ENCODE results near the gene TCF23.
A peak's percentile ranks its signal among the peaks of the same experiment; 100 is the strongest.
"Not testable (repeated sequence)": the region's sequence is repeated elsewhere in the genome, so short reads cannot be mapped to it uniquely, and the experiment has no call there.

Gene TCF23

DNA sequence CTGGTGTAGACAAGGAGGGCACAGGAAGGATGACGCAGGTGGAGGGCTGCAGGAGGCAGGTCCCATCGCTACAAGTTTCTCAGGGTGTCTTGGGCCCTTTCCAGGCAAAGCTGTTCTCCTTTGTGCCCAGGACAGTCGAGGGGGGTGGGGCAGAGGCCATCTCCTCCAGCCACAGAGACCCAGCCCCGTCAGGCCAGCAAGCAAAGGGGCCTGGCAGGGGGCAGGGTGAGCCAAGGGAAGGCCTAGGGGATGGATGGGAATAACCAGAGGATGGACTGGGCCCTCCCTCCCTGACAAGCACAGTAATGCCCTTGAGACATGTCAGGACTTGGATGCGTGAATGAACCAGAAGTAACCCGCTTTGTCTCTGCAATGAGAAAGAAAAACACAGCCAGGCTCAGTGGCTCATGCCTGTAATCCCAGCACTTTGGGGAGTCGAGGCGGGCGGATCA is 6.3 kb downstream of the TCF23 start:
- DNase-seq: no peak

DNA sequence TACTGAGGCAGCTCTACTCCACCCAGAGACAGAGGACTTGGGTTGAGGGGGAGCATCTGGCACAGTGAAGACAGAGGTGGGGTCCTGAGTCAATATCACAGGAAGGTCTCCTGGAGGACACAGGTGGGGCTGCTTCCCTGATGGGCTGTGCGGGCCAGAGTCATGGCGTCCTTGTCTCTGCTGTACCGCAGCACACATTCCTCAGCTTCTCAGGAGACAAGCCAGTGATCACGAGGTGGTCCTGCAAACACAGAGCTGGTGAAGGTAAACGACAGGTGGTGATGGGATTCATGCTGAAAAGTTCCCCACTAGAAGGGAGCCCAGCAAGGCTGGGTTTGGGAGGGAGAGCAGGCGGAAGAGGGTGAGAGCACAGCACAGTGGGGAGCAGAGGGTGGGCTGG is 9.7 kb downstream of the TCF23 start:
- DNase-seq: no peak

DNA sequence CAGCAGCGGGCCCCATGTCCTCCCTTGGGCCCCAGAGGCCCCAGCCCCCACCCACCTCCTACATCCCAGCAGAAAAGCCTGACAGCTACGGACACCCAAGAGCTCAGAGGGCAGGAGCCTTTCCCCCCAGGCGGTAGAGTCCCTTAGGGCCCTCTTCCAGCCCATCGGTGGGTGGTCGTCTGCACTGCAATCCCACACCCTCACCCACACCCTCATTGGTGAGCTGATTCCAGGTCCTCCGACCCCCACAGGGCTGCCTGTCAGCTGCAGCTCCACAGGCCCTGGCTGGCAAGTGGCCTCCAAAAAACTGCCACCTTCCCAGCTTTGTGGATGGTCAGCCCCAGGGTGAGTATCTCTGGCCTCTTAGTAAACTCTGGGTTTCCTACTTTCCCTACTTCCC is 10.5 kb downstream of the TCF23 start:
- no peak for DNase-seq

- DNase-seq: no peak
Measured at GRCh38 chr2:27160191-27160590, 11.4 kb downstream of the TCF23 start.

DNA sequence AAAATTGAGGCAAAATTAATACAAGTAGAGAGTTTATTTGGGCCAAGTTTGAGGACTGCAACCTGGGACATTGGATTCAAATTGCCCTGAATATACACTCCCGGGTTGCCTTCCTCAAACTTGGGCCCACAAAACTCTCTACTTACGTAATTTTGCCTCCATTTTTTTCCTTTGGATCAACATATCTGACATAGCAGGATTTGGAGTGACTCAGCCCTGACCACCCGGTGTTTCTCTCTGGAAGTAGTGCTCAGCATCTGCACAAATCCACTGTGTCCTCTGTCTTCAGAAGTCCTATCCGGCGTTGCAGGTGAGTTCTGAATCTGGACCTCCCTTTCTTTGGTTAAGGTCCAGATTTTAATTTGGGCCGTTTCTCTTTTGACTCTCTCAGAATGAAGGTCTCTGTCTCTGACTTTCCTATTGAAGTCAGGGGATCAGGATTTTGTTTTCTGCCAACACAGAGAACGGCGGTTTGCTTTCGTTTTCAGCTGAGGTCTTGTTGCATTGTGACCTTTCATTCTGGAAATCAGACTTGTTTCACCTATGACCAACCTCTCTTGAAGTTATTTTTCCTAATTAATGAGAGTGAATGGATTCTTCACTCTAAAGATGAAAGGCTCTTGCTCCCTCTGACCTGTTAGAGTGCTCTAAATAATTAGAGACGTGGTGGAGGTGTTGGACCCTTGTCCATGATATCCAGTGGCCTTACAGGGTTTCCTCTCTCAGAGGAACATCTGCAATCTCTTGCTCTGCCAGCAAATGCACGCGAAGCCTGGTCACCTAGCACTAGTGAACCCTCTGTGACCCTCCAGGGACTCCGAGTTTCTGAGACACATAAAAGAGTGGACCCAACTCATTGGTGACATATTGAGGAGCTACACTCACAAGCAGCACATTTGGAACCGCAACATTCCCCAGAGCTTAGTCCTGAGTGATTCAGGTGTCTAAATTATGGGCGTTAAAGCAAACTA is 13.6 kb downstream of the TCF23 start:
- peak in 1 of 5 experiments; percentile 22 for DNase-seq

GRCh38 chr2:27164960-27165763 is 16.4 kb downstream of the TCF23 start:
- DNase-seq: no peak

DNA sequence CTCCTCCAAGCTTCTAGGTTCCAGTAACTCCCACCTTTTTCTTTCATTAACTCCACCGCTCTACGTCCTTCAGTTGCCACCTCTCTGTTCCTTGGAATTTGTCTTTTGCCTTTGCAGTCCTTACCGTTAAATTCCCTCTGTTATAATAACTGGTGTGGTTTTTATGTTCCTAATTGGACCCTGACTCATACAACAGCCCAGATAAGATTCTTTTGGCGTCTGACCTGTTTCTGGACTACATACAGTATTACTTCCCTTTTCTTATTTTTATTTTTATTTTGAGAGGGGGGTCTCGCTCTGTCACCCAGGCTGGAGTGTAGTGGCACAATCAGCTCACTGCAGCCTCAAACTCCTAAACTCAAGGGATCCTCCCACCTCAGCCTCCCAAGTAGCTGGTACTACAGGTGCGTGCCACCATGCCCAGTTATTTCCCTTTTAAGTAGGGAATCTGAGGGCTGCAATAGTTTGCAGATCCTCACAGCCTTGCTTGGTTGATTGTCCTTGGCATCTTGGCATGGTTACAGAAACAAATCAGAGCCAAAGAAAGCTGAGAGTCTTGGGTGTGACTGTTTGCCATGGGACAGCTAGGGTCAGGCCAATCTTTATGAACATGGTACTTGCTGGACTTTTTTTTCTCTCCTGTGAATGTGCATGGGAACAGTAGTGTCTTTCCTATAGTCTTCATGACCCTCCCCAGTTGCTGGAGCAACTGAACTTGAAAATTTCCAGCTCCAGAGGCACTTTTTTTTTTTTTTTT is 22.0 kb downstream of the TCF23 start:
- DNase-seq: no peak

DNA sequence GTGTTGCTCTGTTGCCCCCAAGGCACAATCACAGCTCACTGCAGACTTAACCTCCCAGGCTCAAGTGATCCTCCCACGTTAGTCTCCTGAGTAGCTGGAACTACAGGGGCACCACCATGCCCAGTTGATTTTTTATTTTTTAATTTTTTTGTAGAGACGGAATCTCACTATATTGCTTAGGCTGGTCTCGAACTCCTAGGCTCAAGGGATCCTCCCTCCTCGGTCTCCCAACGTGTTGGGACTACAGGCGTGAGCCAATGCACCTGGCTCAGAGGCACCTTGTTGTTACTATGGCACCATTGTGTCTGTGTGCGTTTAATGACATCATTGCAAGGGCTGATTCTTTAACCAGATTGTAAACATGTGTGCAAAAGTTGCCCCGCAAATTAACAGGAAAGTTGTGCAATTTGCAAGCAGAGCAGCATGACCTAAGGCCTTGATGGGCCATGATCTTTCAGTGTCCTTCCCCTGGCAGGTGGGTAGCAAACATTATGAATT is 22.6 kb downstream of the TCF23 start:
- no peak for DNase-seq

DNA sequence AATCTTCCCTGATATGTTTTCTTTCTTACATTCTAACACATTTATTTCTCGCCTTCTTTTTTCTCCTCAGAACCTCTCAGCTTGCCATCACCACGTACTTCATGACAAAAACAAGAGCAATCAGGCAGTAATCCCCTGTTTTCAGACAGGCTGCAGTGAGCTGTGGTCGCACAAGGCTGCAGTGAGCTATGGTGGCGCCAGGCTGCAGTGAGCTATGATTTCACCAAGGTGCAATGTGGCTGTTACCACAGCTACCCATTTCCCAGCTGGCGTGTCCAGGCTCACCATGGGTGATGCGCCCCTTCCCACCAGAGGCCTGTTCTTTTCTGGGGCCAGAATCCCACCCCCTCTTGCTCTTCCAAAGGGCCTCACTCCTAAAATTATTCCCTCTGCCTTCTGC is 25.8 kb downstream of the TCF23 start:
- no peak for DNase-seq

DNA sequence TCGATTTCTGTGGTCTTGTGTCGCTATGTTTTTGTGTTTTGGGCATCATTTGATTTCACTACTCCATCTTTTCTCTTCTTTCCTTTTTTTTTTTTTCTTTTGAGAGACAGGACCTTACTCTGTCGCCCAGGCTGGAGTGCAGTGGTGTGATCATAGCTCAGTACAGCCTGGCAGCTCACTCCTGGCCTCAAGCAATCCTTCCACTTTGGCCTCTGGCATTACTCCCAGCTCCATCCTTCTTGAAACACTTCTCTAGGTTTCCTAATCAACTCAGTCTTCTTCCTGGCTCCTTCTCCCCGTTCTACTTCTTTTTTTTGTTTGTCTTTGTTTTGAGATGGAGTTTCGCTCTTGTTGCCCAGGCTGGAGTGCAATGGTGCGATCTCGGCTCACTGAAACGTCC is 26.5 kb downstream of the TCF23 start:
- DNase-seq: no peak

- not testable (repeated sequence) for DNase-seq
Measured at GRCh38 chr2:27175781-27176180, 27.0 kb downstream of the TCF23 start.

GRCh38 chr2:27177441-27178351 is 28.9 kb downstream of the TCF23 start:
- DNase-seq: peak in 1 of 5 experiments; percentile 18

GRCh38 chr2:27178469-27178868 is 29.7 kb downstream of the TCF23 start:
- DNase-seq: no peak

DNA sequence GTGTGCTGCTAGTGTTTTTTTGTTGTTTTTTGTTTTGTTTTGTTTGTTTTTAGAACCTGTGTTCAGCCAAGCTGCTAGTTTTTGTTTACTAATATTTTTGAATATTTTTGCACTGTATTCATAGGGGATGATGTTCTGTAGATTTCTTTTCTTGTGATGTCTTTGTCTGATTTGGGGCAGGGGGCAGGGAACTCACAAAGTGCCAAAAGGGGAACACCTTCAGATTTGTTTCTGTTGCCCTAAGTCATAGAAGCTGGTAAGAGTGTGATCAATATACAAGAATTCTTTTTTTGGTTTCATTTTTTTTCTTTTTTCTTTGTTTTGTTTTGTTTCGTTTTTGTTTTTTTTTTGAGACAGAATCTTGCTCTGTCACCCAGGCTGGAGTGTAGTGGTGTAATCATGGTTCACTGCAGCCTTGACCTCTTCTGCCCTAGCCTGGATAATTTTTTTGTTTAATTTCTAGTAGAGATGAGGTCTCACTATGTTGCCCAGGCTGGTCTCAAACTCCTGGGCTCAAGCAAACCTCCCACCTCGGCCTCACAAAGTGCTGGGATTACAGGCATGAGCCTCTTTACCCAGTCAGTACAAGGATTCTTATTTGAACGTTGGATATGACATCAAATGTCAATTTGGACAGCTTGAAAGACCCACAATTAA is 30.7 kb downstream of the TCF23 start:
- DNase-seq: no peak

GRCh38 chr2:27182346-27182745 is 33.5 kb downstream of the TCF23 start:
- DNase-seq: no peak

- no peak for DNase-seq
Measured at GRCh38 chr2:27184115-27184514, 35.3 kb downstream of the TCF23 start.

GRCh38 chr2:27185331-27186026 is 36.7 kb downstream of the TCF23 start:
- DNase-seq: no peak

GRCh38 chr2:27186613-27187345 is 38.0 kb downstream of the TCF23 start:
- no peak for DNase-seq

- no peak for DNase-seq
Measured at GRCh38 chr2:27189989-27190388, 41.2 kb downstream of the TCF23 start.

Data from T-helper 2 cell (primary cell).